HCT116 (cell line): ENCODE data around the gene TMEM258. TPM values are rescaled to one million over a fixed set of nuclear protein-coding genes. Genes with fewer than 3 reads are reported as not detected.
A peak's percentile ranks its signal among the peaks of the same experiment; 100 is the strongest.

Experiments used
- ATAC-seq: fragments of 200-7000 bp; cut with Tn5 transposase; 2 replicates; pipeline ENCODE4 v1.9.1; 2020; ENCODE audit warnings: mild to moderate bottlenecking, moderate library complexity
- BruUV-seq: library from RNA; stranded (reverse); fragments of 400-500 nt; replicated peaks from 2 replicates; lab custom pipeline; 2021; lab: Mats Ljungman, UMichigan
- CTCF ChIA-PET: fragments of 300-600 bp; sonication (Branson Sonifier 250); formaldehyde crosslinking; loops from one replicate; lab custom pipeline; 2021; ENCODE audit warnings: antibody characterized with exemption; lab: Charles Lee
- POLR2A ChIA-PET: fragments of 300-600, 350-600 bp; sonication (Branson Sonifier 250); formaldehyde crosslinking; loops from one replicate; lab custom pipeline; 2021; ENCODE audit warnings: antibody characterized with exemption; lab: Charles Lee
- RAD21 ChIA-PET, 2 experiments: fragments of 300-600 bp; sonication (Branson Sonifier 250); formaldehyde crosslinking; loops; one replicate each; lab custom pipeline; 2023; ENCODE audit warnings: low total read pairs in 2 of 2; ENCODE audit not compliant: uncharacterized antibody in 2 of 2, unreplicated experiment in 2 of 2, low non-redundant PET in 1 of 2; lab: Charles Lee
- DNase-seq: peaks from one replicate; pipeline ENCODE4 v3.0.0-alpha.2; 2010; ENCODE audit warnings: low read depth, low spot score
- H2AFZ ChIP-seq: fragments of 200-600 bp; shearing (Covaris generic), sonication (generic); 2 replicates; pipeline ENCODE4 v1.6.1; 2017; ENCODE audit warnings: low read depth, mixed run types, mixed read lengths, antibody characterized with exemption, low read length; ENCODE audit not compliant: poor library complexity, severe bottlenecking
- H3K27ac ChIP-seq: 2 replicates; pipeline ENCODE4 v1.5.1; 2012; ENCODE audit warnings: low read depth, low read length
- H3K27me3 ChIP-seq: fragments of 200-600 bp; sonication (generic); 2 replicates; pipeline ENCODE4 v1.6.1; 2016; ENCODE audit warnings: mixed run types, low read length, mixed read lengths; ENCODE audit not compliant: insufficient read depth
- H3K36me3 ChIP-seq, 2 experiments: fragments of 200-500 bp in 1 of 2; fragments of 200-600 bp in 1 of 2; sonication (Bioruptor generic) in 1 of 2; sonication (generic) in 1 of 2; 2 replicates each; pipeline versions ENCODE4 v1.5.1 to v1.6.1; 2014 to 2016; ENCODE audit warnings: low read length in 2 of 2, inconsistent platforms in 1 of 2, mixed read lengths in 1 of 2, mixed run types in 1 of 2; ENCODE audit not compliant: insufficient read depth in 2 of 2, control insufficient read depth in 1 of 2
- H3K4me1 ChIP-seq, 2 experiments: fragments of 200-600 bp in 1 of 2; sonication (generic) in 1 of 2; 2 replicates each; pipeline versions ENCODE4 v1.5.1 to v1.6.1; 2012 to 2017; ENCODE audit warnings: low read length in 2 of 2, inconsistent platforms in 1 of 2, mild to moderate bottlenecking in 1 of 2, mixed read lengths in 1 of 2, mixed run types in 1 of 2, moderate library complexity in 1 of 2; ENCODE audit not compliant: insufficient read depth in 2 of 2, control insufficient read depth in 1 of 2
- H3K4me2 ChIP-seq: fragments of 200-600 bp; sonication (generic); 2 replicates; pipeline ENCODE4 v1.6.1; 2017; ENCODE audit warnings: mixed run types, low read length, mixed read lengths
- H3K4me3 ChIP-seq, 2 experiments: fragments of 200-600 bp in 1 of 2; sonication (generic) in 1 of 2; replicated peaks in 1 of 2; 2 replicates each; pipeline ENCODE4 v1.5.1; 2011 to 2016; ENCODE audit warnings: low read length in 2 of 2, control low read depth in 1 of 2, low read depth in 1 of 2, mild to moderate bottlenecking in 1 of 2, mixed read lengths in 1 of 2, mixed run types in 1 of 2
- H3K79me2 ChIP-seq: fragments of 200-600 bp; sonication (generic); 2 replicates; pipeline ENCODE4 v1.6.1; 2017; ENCODE audit warnings: mild to moderate bottlenecking, mixed run types, low read length, moderate library complexity, mixed read lengths; ENCODE audit not compliant: insufficient read depth
- H3K9ac ChIP-seq: fragments of 200-600 bp; sonication (generic); 2 replicates; pipeline ENCODE4 v1.6.1; 2016; ENCODE audit warnings: low read length, mixed read lengths
- H3K9me2 ChIP-seq: fragments of 200-600 bp; sonication (generic), shearing (Covaris generic); 2 replicates; pipeline ENCODE4 v1.6.1; 2017; ENCODE audit warnings: mixed run types, mild to moderate bottlenecking, moderate library complexity; ENCODE audit not compliant: insufficient read depth
- H3K9me3 ChIP-seq, 2 experiments: fragments of 200-500 bp in 1 of 2; fragments of 200-600 bp in 1 of 2; sonication (Bioruptor generic) in 1 of 2; sonication (generic) in 1 of 2; 2 replicates each; pipeline ENCODE4 v1.6.1; 2014 to 2017; ENCODE audit warnings: low read length in 2 of 2, mixed read lengths in 2 of 2, inconsistent platforms in 1 of 2, low read depth in 1 of 2, mild to moderate bottlenecking in 1 of 2, mixed run types in 1 of 2, moderate library complexity in 1 of 2; ENCODE audit not compliant: control insufficient read depth in 1 of 2, insufficient read depth in 1 of 2
- H4K20me1 ChIP-seq: fragments of 200-600 bp; sonication (generic), shearing (Covaris generic); 2 replicates; pipeline ENCODE4 v1.6.1; 2017; ENCODE audit warnings: mixed run types, mild to moderate bottlenecking, moderate library complexity; ENCODE audit not compliant: insufficient read depth
- CTCF ChIP-seq, 3 experiments: fragments of 200-600 bp in 1 of 3; sonication (generic) in 1 of 3; IDR thresholded peaks in 2 of 3; conservative IDR thresholded peaks in 1 of 3; 2 replicates each; pipeline ENCODE4 v1.5.1; 2012 to 2017; ENCODE audit warnings: low read depth in 2 of 3, low read length in 2 of 3, antibody characterized with exemption in 1 of 3, borderline replicate concordance in 1 of 3, control low read depth in 1 of 3, mild to moderate bottlenecking in 1 of 3, mixed read lengths in 1 of 3, mixed run types in 1 of 3, moderate library complexity in 1 of 3; ENCODE audit not compliant: insufficient read depth in 1 of 3
- POLR2AphosphoS5 ChIP-seq: IDR thresholded peaks from 2 replicates; pipeline ENCODE4 v1.6.1; 2011; ENCODE audit warnings: mild to moderate bottlenecking, low read depth, low read length, moderate library complexity
- RAD21 ChIP-seq: IDR thresholded peaks from 2 replicates; pipeline ENCODE4 v1.6.1; 2012; ENCODE audit warnings: low read depth, mild to moderate bottlenecking
- intact Hi-C: fragments of 100-400 bp; cut with micrococcal nuclease; formaldehyde crosslinking; loops from 2 replicates; pipeline ENCODE4 v1.10.0; 2022
- total RNA-seq: library from RNA; stranded (reverse); gene quantifications from one replicate; pipeline ENCODE4 v1.2.1, GENCODE V29; 2021; ENCODE audit not compliant: unreplicated experiment

Gene TMEM258
- total RNA-seq, 1 experiment from 2014 or later: 160 TPM

DNA sequence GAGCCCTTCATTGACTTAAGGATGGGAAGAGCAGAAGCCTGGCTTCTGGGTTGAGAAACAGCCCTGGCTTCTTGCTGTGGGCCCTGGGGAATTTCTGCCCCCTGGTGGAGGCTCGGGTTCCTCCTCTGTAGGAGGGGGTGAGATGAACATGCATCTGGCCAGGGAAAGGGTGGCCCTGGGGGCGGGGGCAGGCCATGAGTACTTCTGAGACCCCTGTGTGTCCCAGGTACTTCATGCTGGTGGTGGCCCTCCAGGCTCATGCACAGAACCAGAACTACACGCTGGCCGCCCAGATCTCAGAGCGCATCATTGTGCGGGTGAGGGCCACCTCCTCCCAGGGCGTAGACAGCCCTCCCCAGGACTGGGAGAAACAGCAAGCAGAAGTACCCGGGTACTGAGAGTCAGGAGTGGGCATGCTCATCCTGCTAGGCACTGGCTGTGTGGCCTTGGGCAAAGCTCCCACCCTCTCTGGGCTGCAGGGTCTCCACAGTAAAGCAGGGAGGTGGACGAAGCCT, 15.8 kb downstream of the TMEM258 start:
- no TSS peak for BruUV-seq

More for the DNA sequence above, 15.8 kb downstream of the TMEM258 start:
- no peak overlapping the region for H3K4me3 ChIP-seq
- H4K20me1 ChIP-seq: no peaks in the 10 kb centered on the region
- CTCF ChIA-PET: no interaction called here
- peaks cover 3 to 10% of the 10 kb centered on the region in 2 experiments; a peak in 1 of 4 replicates for H3K36me3 ChIP-seq
- intact Hi-C loops: loop anchor here (1.0 kb wide), 2 partner anchors 24 to 29 kb away; partner anchors contain the start of gene MYRF
- no peak overlapping the region for H2AFZ ChIP-seq
- ATAC-seq (peak; percentile 84), DNase-seq (peak; percentile 28)
- no peak overlapping the region for H3K4me2 ChIP-seq
- no peaks in the 10 kb centered on the region for H3K9me3 ChIP-seq
- no peaks in the 10 kb centered on the region for H3K9me2 ChIP-seq
- TF ChIP-seq CTCF (IDR thresholded peaks at IDR 0.05 in 2 of 3, conservative IDR thresholded peaks at IDR 0.05 in 1 of 3; ENCODE audit: borderline replicate concordance in 1 of 3, insufficient read depth in 1 of 3, low read depth in 2 of 3, low read length in 2 of 3) (peak; percentile 85 to 95 (median 92)), POLR2AphosphoS5 (no peak), RAD21 (peak; percentile 86)
- RAD21 ChIA-PET: no interaction called here
- no peaks in the 10 kb centered on the region for H3K27me3 ChIP-seq
- POLR2A ChIA-PET: no interaction called here
- H3K27ac ChIP-seq: no peak overlapping the region
- H3K4me1 ChIP-seq: peaks cover 10 to 12% of the 10 kb centered on the region in 2 experiments
- H3K9ac ChIP-seq: no peak overlapping the region
- no peaks in the 10 kb centered on the region for H3K79me2 ChIP-seq
